ENCODE data around the gene CEACAM6. TPM values are rescaled to one million over a fixed set of nuclear protein-coding genes. Genes with fewer than 3 reads are reported as not detected.

CEACAM6 gene
- polyA plus RNA-seq, 4 donors, result 8.5 to 45.8 (median 19.6) TPM

DNA sequence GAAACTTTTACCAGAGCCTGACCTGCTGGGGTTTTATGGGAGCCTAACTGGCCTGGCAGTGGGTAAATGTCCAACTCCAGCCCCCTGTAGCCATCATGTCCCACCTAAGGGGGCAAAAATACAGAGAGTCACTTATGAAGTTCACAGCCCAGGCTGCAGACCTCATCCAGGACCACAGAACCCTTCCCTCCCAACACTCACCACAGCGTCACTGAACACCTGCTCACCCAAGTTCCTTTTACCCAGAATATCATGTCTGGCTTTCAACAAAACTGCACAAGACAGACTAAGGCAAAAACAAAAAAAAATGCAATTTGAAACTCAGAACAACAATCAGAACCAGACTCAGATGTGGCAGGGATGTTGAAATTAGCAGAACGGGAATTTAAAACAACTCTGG, 47.4 kb downstream of the CEACAM6 start:
- Histone ChIP-seq H3K9me3 (ENCODE audit: control insufficient read depth in 2 of 2, insufficient read depth in 1 of 2, low read depth in 1 of 2, low read length in 1 of 2) (no peaks in the 10 kb centered on the region), H3K36me3 (ENCODE audit: control insufficient read depth in 3 of 3, insufficient read depth in 2 of 3, low read depth in 1 of 3, low read length in 3 of 3) (no peaks in the 10 kb centered on the region), H3K4me1 (ENCODE audit: control insufficient read depth in 3 of 3, insufficient read depth in 2 of 3, low read depth in 1 of 3, low read length in 2 of 3) (no peaks in the 10 kb centered on the region), H3K4me3 (ENCODE audit: low read depth in 1 of 3, low read length in 3 of 3) (no peak overlapping the region), H3K27me3 (ENCODE audit: control insufficient read depth in 3 of 3, insufficient read depth in 3 of 3, low read length in 3 of 3) (peaks cover 0 to 10% (median 0%) of the 10 kb centered on the region in 3 donors), H3K27ac (ENCODE audit: low read depth in 1 of 3, low read length in 2 of 3) (no peak overlapping the region)
- FAIRE-seq (no peak), DNase-seq (no peak)
- WGBS, 3 donors, result 63 to 76% (median 74%) methylated on average over 2 of the region's 2 CpGs

DNA sequence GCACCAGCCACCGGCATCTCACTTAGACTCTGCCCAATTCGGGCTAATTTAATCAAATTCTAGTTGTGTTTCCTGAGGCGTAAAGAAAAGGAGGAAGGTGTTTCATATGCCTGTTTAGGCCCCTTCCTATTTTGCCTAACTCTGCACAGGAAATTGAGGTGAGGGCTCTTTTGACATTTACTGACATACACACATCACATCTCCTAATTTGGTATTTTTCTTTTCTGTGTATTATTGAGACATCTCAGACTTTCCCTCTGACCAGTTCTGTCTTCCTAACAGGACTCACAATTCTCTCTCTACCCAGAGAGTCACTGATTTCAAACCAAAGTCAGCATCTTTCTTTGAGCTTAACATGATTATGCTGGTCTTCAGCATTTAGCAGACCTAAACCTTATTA, 49.0 kb downstream of the CEACAM6 start:
- Histone ChIP-seq H3K9me3 (ENCODE audit: control insufficient read depth in 2 of 2, insufficient read depth in 1 of 2, low read depth in 1 of 2, low read length in 1 of 2) (no peaks in the 10 kb centered on the region), H3K4me3 (ENCODE audit: low read depth in 1 of 3, low read length in 3 of 3) (no peak overlapping the region), H3K36me3 (ENCODE audit: control insufficient read depth in 3 of 3, insufficient read depth in 2 of 3, low read depth in 1 of 3, low read length in 3 of 3) (no peaks in the 10 kb centered on the region), H3K27me3 (ENCODE audit: control insufficient read depth in 3 of 3, insufficient read depth in 3 of 3, low read length in 3 of 3) (peaks cover 0 to 10% (median 0%) of the 10 kb centered on the region in 3 donors), H3K4me1 (ENCODE audit: control insufficient read depth in 3 of 3, insufficient read depth in 2 of 3, low read depth in 1 of 3, low read length in 2 of 3) (no peaks in the 10 kb centered on the region), H3K27ac (ENCODE audit: low read depth in 1 of 3, low read length in 2 of 3) (no peak overlapping the region)
- DNase-seq (no peak), FAIRE-seq (no peak)
- WGBS, 3 donors, result 71 to 77% (median 74%) methylated on average over 3 of the region's 3 CpGs

DNA sequence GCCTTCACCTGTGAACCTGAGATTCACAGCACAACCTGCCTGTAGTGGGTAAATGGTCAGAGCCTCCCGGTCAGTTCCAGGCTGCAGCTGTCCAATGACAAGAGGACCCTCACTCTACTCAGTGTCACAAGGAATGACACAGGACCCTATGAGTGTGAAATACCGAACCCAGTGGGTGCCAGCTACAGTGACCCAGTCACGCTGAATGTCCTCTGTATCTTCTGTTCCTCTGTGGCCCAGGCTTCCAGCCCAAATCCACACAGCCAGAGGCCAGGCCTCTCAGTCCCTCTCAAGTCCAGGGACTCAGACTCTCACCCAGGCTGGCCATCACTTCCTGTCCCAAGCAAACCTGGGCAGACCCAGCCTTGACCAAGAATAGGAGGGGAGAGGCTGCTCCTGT, 51.8 kb downstream of the CEACAM6 start:
- 70 to 86% (median 86%) methylated on average over 3 of the region's 3 CpGs for WGBS, 3 donors
- no peak overlapping the region for H3K27ac ChIP-seq (ENCODE audit: low read depth in 1 of 3, low read length in 2 of 3)
- H3K4me1 ChIP-seq (ENCODE audit: control insufficient read depth in 3 of 3, insufficient read depth in 2 of 3, low read depth in 1 of 3, low read length in 2 of 3), result no peaks in the 10 kb centered on the region
- DNase-seq, result no peak
- FAIRE-seq, result no peak
- H3K9me3 ChIP-seq (ENCODE audit: control insufficient read depth in 2 of 2, insufficient read depth in 1 of 2, low read depth in 1 of 2, low read length in 1 of 2), result no peaks in the 10 kb centered on the region
- H3K27me3 ChIP-seq (ENCODE audit: control insufficient read depth in 3 of 3, insufficient read depth in 3 of 3, low read length in 3 of 3), result peaks cover 0 to 10% (median 0%) of the 10 kb centered on the region in 3 donors
- no peak overlapping the region for H3K4me3 ChIP-seq (ENCODE audit: low read depth in 1 of 3, low read length in 3 of 3)
- no peaks in the 10 kb centered on the region for H3K36me3 ChIP-seq (ENCODE audit: control insufficient read depth in 3 of 3, insufficient read depth in 2 of 3, low read depth in 1 of 3, low read length in 3 of 3)

DNA sequence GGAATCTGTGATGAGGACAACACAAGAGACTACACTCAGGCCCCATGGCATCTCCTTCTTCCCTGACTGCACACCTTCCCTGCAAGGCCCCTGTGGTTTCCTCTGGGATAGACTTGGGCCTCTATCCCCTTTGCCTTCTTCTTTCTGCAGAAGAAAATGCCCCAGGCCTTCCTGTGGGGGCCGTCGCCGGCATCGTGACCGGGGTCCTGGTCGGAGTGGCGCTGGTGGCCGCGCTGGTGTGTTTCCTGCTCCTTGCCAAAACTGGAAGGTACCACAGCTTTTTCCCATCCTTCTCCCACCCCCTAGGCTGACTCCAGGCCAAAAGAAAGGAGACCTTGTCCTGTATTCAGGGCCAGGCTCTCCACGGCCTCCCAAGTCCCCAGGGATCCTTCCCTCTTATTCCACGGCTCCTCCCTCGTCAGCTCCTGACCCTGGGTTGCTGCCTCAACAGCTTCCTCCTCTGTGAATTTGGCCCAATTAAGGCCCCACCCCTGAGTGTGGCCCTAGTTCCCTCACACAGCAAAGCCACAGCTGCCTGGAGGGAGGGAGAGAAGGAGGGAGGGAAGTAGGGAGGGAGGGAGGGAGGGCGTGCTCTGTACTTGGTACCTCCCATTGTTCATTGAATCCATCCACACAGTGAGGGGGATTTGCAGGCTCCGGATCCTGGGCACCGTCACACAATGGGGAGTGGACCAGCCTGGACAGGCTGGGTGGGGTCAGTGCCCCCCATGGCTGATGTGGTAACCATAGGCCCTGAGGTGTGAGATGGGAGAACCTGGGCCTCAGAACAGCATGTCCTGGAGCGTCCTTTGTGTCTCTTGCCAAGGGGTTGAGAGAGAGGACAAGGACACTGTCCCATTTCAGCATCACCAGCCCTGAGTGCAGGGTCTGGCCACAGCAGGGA, 53.6 kb downstream of the CEACAM6 start:
- 56 to 65% (median 63%) methylated on average over 16 of the region's 16 CpGs for WGBS, 3 donors
- H3K27ac ChIP-seq (ENCODE audit: low read depth in 1 of 3, low read length in 2 of 3), result no peak overlapping the region
- H3K4me3 ChIP-seq (ENCODE audit: low read depth in 1 of 3, low read length in 3 of 3), result no peak overlapping the region
- H3K4me1 ChIP-seq (ENCODE audit: control insufficient read depth in 3 of 3, insufficient read depth in 2 of 3, low read depth in 1 of 3, low read length in 2 of 3), result no peaks in the 10 kb centered on the region
- peaks cover 0 to 9% (median 0%) of the 10 kb centered on the region in 3 donors for H3K27me3 ChIP-seq (ENCODE audit: control insufficient read depth in 3 of 3, insufficient read depth in 3 of 3, low read length in 3 of 3)
- DNase-seq (no peak), FAIRE-seq (no peak)
- no peaks in the 10 kb centered on the region for H3K9me3 ChIP-seq (ENCODE audit: control insufficient read depth in 2 of 2, insufficient read depth in 1 of 2, low read depth in 1 of 2, low read length in 1 of 2)
- H3K36me3 ChIP-seq (ENCODE audit: control insufficient read depth in 3 of 3, insufficient read depth in 2 of 3, low read depth in 1 of 3, low read length in 3 of 3), result no peaks in the 10 kb centered on the region

DNA sequence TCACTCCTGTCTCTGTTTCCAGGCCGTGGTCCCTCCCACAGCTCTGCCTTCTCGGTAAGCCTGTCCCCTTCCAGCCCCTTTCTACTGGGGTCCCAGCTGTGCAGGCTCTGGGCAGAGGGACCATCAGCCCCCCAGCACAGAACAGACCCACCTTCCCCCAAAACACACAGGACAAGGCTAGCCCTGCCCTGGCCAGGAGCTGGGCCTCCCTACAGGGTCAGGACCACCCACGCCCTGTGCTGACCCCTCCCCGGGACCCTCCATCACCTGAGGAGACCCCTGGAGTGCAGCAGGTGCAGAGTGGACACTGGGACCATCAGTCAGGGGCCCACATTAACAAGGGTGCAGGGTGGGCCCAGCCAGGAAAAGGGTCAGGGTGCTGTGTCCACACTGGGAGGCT, 55.0 kb downstream of the CEACAM6 start:
- no peak for FAIRE-seq
- DNase-seq, result no peak
- 19 to 59% (median 41%) methylated on average over 4 of the region's 4 CpGs for WGBS, 3 donors
- Histone ChIP-seq H3K27ac (ENCODE audit: low read depth in 1 of 3, low read length in 2 of 3) (no peak overlapping the region), H3K4me3 (ENCODE audit: low read depth in 1 of 3, low read length in 3 of 3) (no peak overlapping the region), H3K27me3 (ENCODE audit: control insufficient read depth in 3 of 3, insufficient read depth in 3 of 3, low read length in 3 of 3) (peaks cover 0 to 6% (median 0%) of the 10 kb centered on the region in 3 donors), H3K4me1 (ENCODE audit: control insufficient read depth in 3 of 3, insufficient read depth in 2 of 3, low read depth in 1 of 3, low read length in 2 of 3) (no peaks in the 10 kb centered on the region), H3K36me3 (ENCODE audit: control insufficient read depth in 3 of 3, insufficient read depth in 2 of 3, low read depth in 1 of 3, low read length in 3 of 3) (no peaks in the 10 kb centered on the region), H3K9me3 (ENCODE audit: control insufficient read depth in 2 of 2, insufficient read depth in 1 of 2, low read depth in 1 of 2, low read length in 1 of 2) (no peaks in the 10 kb centered on the region)

DNA sequence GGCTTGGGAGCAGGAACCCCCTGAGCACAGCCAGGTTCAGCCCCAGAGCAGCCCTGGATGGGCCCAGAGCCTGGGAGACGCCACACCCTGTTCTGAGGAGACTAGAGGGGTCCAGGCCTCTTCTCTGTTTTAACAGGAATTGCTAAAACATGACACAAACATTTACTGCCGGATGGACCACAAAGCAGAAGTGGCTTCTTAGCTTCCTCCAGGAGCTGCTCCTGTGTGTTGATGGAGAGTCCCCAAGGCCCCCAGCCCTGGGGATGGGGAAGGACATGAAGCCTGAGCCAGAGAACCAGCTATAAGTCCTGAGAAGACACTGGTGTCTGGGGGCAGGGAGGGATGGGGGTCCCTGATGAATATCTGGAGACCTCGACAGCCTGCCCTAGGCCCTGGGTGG, 55.7 kb downstream of the CEACAM6 start:
- Histone ChIP-seq H3K27me3 (ENCODE audit: control insufficient read depth in 3 of 3, insufficient read depth in 3 of 3, low read length in 3 of 3) (peaks cover 0 to 6% (median 0%) of the 10 kb centered on the region in 3 donors), H3K36me3 (ENCODE audit: control insufficient read depth in 3 of 3, insufficient read depth in 2 of 3, low read depth in 1 of 3, low read length in 3 of 3) (no peaks in the 10 kb centered on the region), H3K4me1 (ENCODE audit: control insufficient read depth in 3 of 3, insufficient read depth in 2 of 3, low read depth in 1 of 3, low read length in 2 of 3) (no peaks in the 10 kb centered on the region), H3K4me3 (ENCODE audit: low read depth in 1 of 3, low read length in 3 of 3) (no peak overlapping the region), H3K27ac (ENCODE audit: low read depth in 1 of 3, low read length in 2 of 3) (no peak overlapping the region), H3K9me3 (ENCODE audit: control insufficient read depth in 2 of 2, insufficient read depth in 1 of 2, low read depth in 1 of 2, low read length in 1 of 2) (no peaks in the 10 kb centered on the region)
- DNase-seq, result no peak
- WGBS, 3 donors, result 45 to 53% (median 46%) methylated on average over 3 of the region's 3 CpGs
- no peak for FAIRE-seq

DNA sequence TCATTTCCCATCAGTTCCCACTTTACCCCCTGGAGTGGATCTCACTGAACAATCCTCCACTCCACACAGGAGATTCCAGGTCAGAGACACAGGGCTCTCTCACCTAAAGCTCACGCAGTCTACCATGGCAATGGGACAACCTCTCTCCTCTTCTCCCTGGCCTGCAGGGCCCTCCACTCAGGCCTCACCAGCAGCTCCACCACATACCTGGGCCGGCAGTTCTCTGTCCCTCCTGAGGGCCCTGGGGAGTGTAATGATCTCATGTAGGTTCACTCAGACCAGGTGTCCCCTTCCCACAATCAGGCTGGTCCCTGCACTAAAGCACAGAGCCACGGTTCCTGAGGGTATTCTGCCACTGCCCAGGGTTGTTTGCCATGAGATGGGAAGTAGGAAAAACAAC, 56.7 kb downstream of the CEACAM6 start:
- Histone ChIP-seq H3K27me3 (ENCODE audit: control insufficient read depth in 3 of 3, insufficient read depth in 3 of 3, low read length in 3 of 3) (peaks cover 0 to 5% (median 0%) of the 10 kb centered on the region in 3 donors), H3K36me3 (ENCODE audit: control insufficient read depth in 3 of 3, insufficient read depth in 2 of 3, low read depth in 1 of 3, low read length in 3 of 3) (no peaks in the 10 kb centered on the region), H3K4me3 (ENCODE audit: low read depth in 1 of 3, low read length in 3 of 3) (no peak overlapping the region), H3K9me3 (ENCODE audit: control insufficient read depth in 2 of 2, insufficient read depth in 1 of 2, low read depth in 1 of 2, low read length in 1 of 2) (no peaks in the 10 kb centered on the region), H3K27ac (ENCODE audit: low read depth in 1 of 3, low read length in 2 of 3) (no peak overlapping the region), H3K4me1 (ENCODE audit: control insufficient read depth in 3 of 3, insufficient read depth in 2 of 3, low read depth in 1 of 3, low read length in 2 of 3) (no peaks in the 10 kb centered on the region)
- no peak for FAIRE-seq
- DNase-seq, result no peak
- 68 to 73% (median 72%) methylated on average over 3 of the region's 3 CpGs for WGBS, 3 donors

DNA sequence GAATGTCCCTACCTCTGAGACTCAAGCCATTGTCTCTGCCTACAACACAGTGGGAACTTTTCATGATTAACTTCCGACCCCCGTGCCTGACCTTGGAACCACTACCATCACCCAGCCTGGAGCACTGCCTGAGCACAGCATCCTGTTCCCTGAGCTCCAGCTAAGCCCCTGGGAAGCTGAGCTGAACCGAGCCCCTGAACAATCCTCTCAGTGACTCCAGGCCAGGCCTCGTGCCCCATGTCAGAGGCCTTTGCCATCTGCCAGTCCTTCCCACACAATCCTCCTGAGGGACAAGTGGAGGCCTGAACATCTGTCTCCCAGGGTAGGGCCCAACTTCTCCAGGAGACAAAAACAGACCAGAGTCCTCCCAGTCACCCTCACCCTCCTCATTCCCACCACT, 58.6 kb downstream of the CEACAM6 start:
- Histone ChIP-seq H3K36me3 (ENCODE audit: control insufficient read depth in 3 of 3, insufficient read depth in 2 of 3, low read depth in 1 of 3, low read length in 3 of 3) (no peaks in the 10 kb centered on the region), H3K4me3 (ENCODE audit: low read depth in 1 of 3, low read length in 3 of 3) (no peak overlapping the region), H3K27ac (ENCODE audit: low read depth in 1 of 3, low read length in 2 of 3) (no peak overlapping the region), H3K4me1 (ENCODE audit: control insufficient read depth in 3 of 3, insufficient read depth in 2 of 3, low read depth in 1 of 3, low read length in 2 of 3) (no peaks in the 10 kb centered on the region), H3K27me3 (ENCODE audit: control insufficient read depth in 3 of 3, insufficient read depth in 3 of 3, low read length in 3 of 3) (peaks cover 0 to 3% (median 0%) of the 10 kb centered on the region in 3 donors), H3K9me3 (ENCODE audit: control insufficient read depth in 2 of 2, insufficient read depth in 1 of 2, low read depth in 1 of 2, low read length in 1 of 2) (no peaks in the 10 kb centered on the region)
- FAIRE-seq (no peak), DNase-seq (no peak)
- WGBS, 3 donors, result 49 to 65% (median 59%) methylated on average over 4 of the region's 4 CpGs
